IMR-90 (cell line): Measurements from ENCODE around the gene MAGED1. TPM values are rescaled to one million over a fixed set of nuclear protein-coding genes. Genes with fewer than 3 reads are reported as not detected.

Source experiments
- ATAC-seq: fragments of 200-7000 bp; cut with Tn5 transposase; 2 replicates; pipeline ENCODE4 v1.9.1; 2020; ENCODE audit warnings: low read depth, mild to moderate bottlenecking, moderate library complexity
- BruUV-seq: library from RNA; stranded (reverse); fragments of 400-500 nt; replicated peaks from 2 replicates; lab custom pipeline; 2021; lab: Mats Ljungman, UMichigan
- CTCF ChIA-PET: fragments of 300-600 bp; formaldehyde crosslinking; extraction: SDS; loops from one replicate; lab custom pipeline; 2021; ENCODE audit warnings: antibody characterized with exemption; lab: Yijun Ruan, JAX
- POLR2A ChIA-PET: fragments of 300-600 bp; sonication (Branson Sonifier 250); formaldehyde crosslinking; loops from one replicate; lab custom pipeline; 2022; ENCODE audit warnings: antibody characterized with exemption; ENCODE audit not compliant: unreplicated experiment; lab: Charles Lee
- DNase-seq: peaks from one replicate; pipeline ENCODE4 v3.0.0; 2013
- H2AFZ ChIP-seq: replicated peaks from 2 replicates; pipeline ENCODE3; 2013; ENCODE audit warnings: low read length, mild to moderate bottlenecking; ENCODE audit not compliant: poor library complexity
- H2AK5ac ChIP-seq: 2 replicates; pipeline ENCODE4 v1.6.1; 2013; ENCODE audit warnings: low read depth, low read length, inconsistent platforms
- H2AK9ac ChIP-seq: replicated peaks from 2 replicates; pipeline ENCODE3; 2013; ENCODE audit warnings: mild to moderate bottlenecking, low read depth, low read length, moderate library complexity; ENCODE audit not compliant: poor library complexity
- H2BK120ac ChIP-seq: 2 replicates; pipeline ENCODE4 v1.6.1; 2013; ENCODE audit warnings: low read depth, low read length, inconsistent platforms
- H2BK15ac ChIP-seq: 3 replicates; pipeline ENCODE4 v1.6.1; 2013; ENCODE audit warnings: low read depth, low read length, inconsistent platforms
- H2BK20ac ChIP-seq: 2 replicates; pipeline ENCODE4 v1.6.1; 2013; ENCODE audit warnings: low read depth, mild to moderate bottlenecking, inconsistent platforms, low read length, moderate library complexity
- H2BK5ac ChIP-seq: 2 replicates; pipeline ENCODE4 v1.6.1; 2013; ENCODE audit warnings: mild to moderate bottlenecking, low read depth, low read length, inconsistent platforms; ENCODE audit not compliant: poor library complexity, severe bottlenecking
- H3K14ac ChIP-seq: replicated peaks from 2 replicates; pipeline ENCODE4 v1.6.1; 2013; ENCODE audit warnings: low read depth, low read length, inconsistent platforms
- H3K18ac ChIP-seq: 2 replicates; pipeline ENCODE4 v1.6.1; 2013; ENCODE audit warnings: low read depth, low read length, control low read depth
- H3K23ac ChIP-seq: 2 replicates; pipeline ENCODE4 v1.6.1; 2013; ENCODE audit warnings: low read depth, low read length, inconsistent platforms
- H3K27ac ChIP-seq: 2 replicates; pipeline ENCODE4 v1.5.1; 2013; ENCODE audit warnings: mild to moderate bottlenecking, control low read depth, low read length; ENCODE audit not compliant: insufficient read depth
- H3K27me3 ChIP-seq: 2 replicates; pipeline ENCODE4 v1.6.1; 2013; ENCODE audit warnings: low read length; ENCODE audit not compliant: control insufficient read depth, insufficient read depth
- H3K36me3 ChIP-seq: 2 replicates; pipeline ENCODE4 v1.6.1; 2013; ENCODE audit warnings: low read length, mixed read lengths; ENCODE audit not compliant: control insufficient read depth, insufficient read depth
- H3K4ac ChIP-seq: 2 replicates; pipeline ENCODE4 v1.6.1; 2013; ENCODE audit warnings: low read depth, low read length, inconsistent platforms
- H3K4me1 ChIP-seq: 2 replicates; pipeline ENCODE4 v1.6.1; 2013; ENCODE audit warnings: low read length, mixed read lengths; ENCODE audit not compliant: control insufficient read depth, insufficient read depth
- H3K4me2 ChIP-seq: 2 replicates; pipeline ENCODE4 v1.6.1; 2013; ENCODE audit warnings: low read depth, mild to moderate bottlenecking, control low read depth, low read length, moderate library complexity
- H3K4me3 ChIP-seq: 2 replicates; pipeline ENCODE4 v1.5.1; 2013; ENCODE audit warnings: low read depth, mild to moderate bottlenecking, control low read depth, low read length, moderate library complexity; ENCODE audit not compliant: insufficient read depth
- H3K56ac ChIP-seq: 2 replicates; pipeline ENCODE4 v1.6.1; 2013; ENCODE audit warnings: low read length, inconsistent platforms; ENCODE audit not compliant: insufficient read depth; ENCODE audit errors: extremely low read depth
- H3K79me1 ChIP-seq, 2 experiments: 2 replicates each; pipeline ENCODE4 v1.6.1; 2013; ENCODE audit warnings: low read length in 2 of 2, inconsistent platforms in 1 of 2, low read depth in 1 of 2
- H3K9ac ChIP-seq: 2 replicates; pipeline ENCODE4 v1.6.1; 2013; ENCODE audit warnings: low read depth, low read length, control low read depth
- H3K9me1 ChIP-seq: 2 replicates; pipeline ENCODE4 v1.6.1; 2013; ENCODE audit warnings: low read length, inconsistent platforms; ENCODE audit not compliant: insufficient read depth
- H3K9me3 ChIP-seq: 2 replicates; pipeline ENCODE4 v1.6.1; 2013; ENCODE audit warnings: low read length; ENCODE audit not compliant: control insufficient read depth, insufficient read depth
- H4K20me1 ChIP-seq: 2 replicates; pipeline ENCODE4 v1.6.1; 2013; ENCODE audit warnings: low read length, inconsistent platforms; ENCODE audit not compliant: insufficient read depth
- H4K5ac ChIP-seq: 2 replicates; pipeline ENCODE4 v1.6.1; 2013; ENCODE audit warnings: mild to moderate bottlenecking, low read depth, low read length, control low read depth
- H4K8ac ChIP-seq, 2 experiments: 2 replicates each; pipeline ENCODE4 v1.6.1; 2013; ENCODE audit warnings: low read depth in 2 of 2, low read length in 2 of 2, control low read depth in 1 of 2, inconsistent platforms in 1 of 2
- H4K91ac ChIP-seq: 2 replicates; pipeline ENCODE4 v1.6.1; 2013; ENCODE audit warnings: low read depth, low read length, inconsistent platforms; ENCODE audit not compliant: insufficient read depth
- CHD1 ChIP-seq: IDR thresholded peaks from 2 replicates; pipeline ENCODE4 v1.6.1; 2012; ENCODE audit warnings: low read depth, low read length, improper control_type of control experiment
- FOS ChIP-seq: fragments of 150-350 bp; IDR thresholded peaks from 2 replicates; pipeline ENCODE4 v1.6.1; 2016; ENCODE audit warnings: low read depth, low read length
- MAFK ChIP-seq: IDR thresholded peaks from 2 replicates; pipeline ENCODE4 v1.6.1; 2012; ENCODE audit warnings: low read depth, low read length, improper control_type of control experiment
- MXI1 ChIP-seq: IDR thresholded peaks from 2 replicates; pipeline ENCODE4 v1.6.1; 2012; ENCODE audit warnings: low read depth, mild to moderate bottlenecking, low read length, moderate library complexity, borderline replicate concordance
- RAD21 ChIP-seq: IDR thresholded peaks from 2 replicates; pipeline ENCODE4 v1.6.1; 2012; ENCODE audit warnings: low read length, improper control_type of control experiment
- RCOR1 ChIP-seq: IDR thresholded peaks from 2 replicates; pipeline ENCODE4 v1.6.1; 2012; ENCODE audit warnings: mild to moderate bottlenecking, low read length, improper control_type of control experiment; ENCODE audit not compliant: insufficient replicate concordance
- USF2 ChIP-seq: fragments of 150-350 bp; IDR thresholded peaks from 2 replicates; pipeline ENCODE4 v1.6.1; 2017; ENCODE audit warnings: mild to moderate bottlenecking, antibody characterized with exemption, low read length, low read depth
- WGBS, 2 experiments: methylation state at CpG; one replicate each; pipeline versions ENCODE4 v1.1.5 to v1.1.7; 2013; ENCODE audit warnings: missing lambda C conversion rate in 2 of 2; ENCODE audit not compliant: insufficient read length in 1 of 2; ENCODE audit errors: extremely low coverage in 2 of 2; 5-methylcytosine and 5-hydroxymethylcytosine counted together
- dilution Hi-C: fragments of 300-500 bp; cut with HindIII; formaldehyde crosslinking; loops from one replicate; pipeline ENCODE4 v1.14.3; 2018; ENCODE audit warnings: low sequenced_read_pairs; ENCODE audit not compliant: unreplicated experiment
- in situ Hi-C: fragments of 300-500 bp; cut with MboI; formaldehyde crosslinking; loops from 3 replicates; pipeline ENCODE4 v1.14.3; 2019; ENCODE audit warnings: low sequenced_read_pairs, inconsistent platforms, mixed read lengths
- intact Hi-C: fragments of 100-400 bp; cut with micrococcal nuclease; formaldehyde crosslinking; loops from 2 replicates; pipeline ENCODE4 v1.10.0; 2022
- polyA plus RNA-seq, 3 experiments: library from polyadenylated mRNA; depleted of rRNA; stranded (reverse); fragments of >200 nt; gene quantifications; 2 replicates each; pipeline ENCODE4 v1.2.3, GENCODE V29; 2012; ENCODE audit warnings: low replicate concordance in 1 of 3
- total RNA-seq: library from RNA; depleted of rRNA; stranded (reverse); fragments of >200 nt; gene quantifications from 2 replicates; pipeline ENCODE4 v1.2.3, GENCODE V29; 2012
- TF ChIP-seq, protein P1 (sequence below): fragments of 150-350 bp; IDR thresholded peaks from 2 replicates; pipeline ENCODE4 v1.6.1; 2016; ENCODE audit warnings: low read depth, mild to moderate bottlenecking, low read length, moderate library complexity, borderline replicate concordance
- TF ChIP-seq, protein P2 (sequence below): conservative IDR thresholded peaks from 2 replicates; pipeline ENCODE4 v1.5.1; 2012; ENCODE audit warnings: mild to moderate bottlenecking, low read depth, low read length, improper control_type of control experiment

MAGED1 gene
- total and polyA plus RNA-seq, 2 of the 4 experiments (the other 2 are of a cell fraction): 484 to 552 TPM

GRCh38 chrX:51853251-51853650 lies 40.2 kb upstream of the MAGED1 start:
- Histone ChIP-seq H3K18ac (no peak overlapping the region), H3K27ac (no peak overlapping the region), H2AK9ac (no peak overlapping the region), H3K56ac (no peak overlapping the region), H2BK20ac (no peak overlapping the region), H3K9ac (no peak overlapping the region), H3K4ac (no peak overlapping the region), H3K14ac (no peak overlapping the region), H3K9me1 (no peaks in the 10 kb centered on the region), H3K27me3 (no peaks in the 10 kb centered on the region; the same call in 1 of the 2 replicates), H3K9me3 (peaks cover 6% of the 10 kb centered on the region; the same call in 1 of the 2 replicates), H2AK5ac (no peak overlapping the region), H2BK15ac (no peak overlapping the region), H3K23ac (no peak overlapping the region), H2BK120ac (no peak overlapping the region), H3K36me3 (no peaks in the 10 kb centered on the region), H4K20me1 (0 out of 2 replicates have a peak, but pooled peaks cover 4% of the 10 kb centered on the region), H3K4me2 (no peak overlapping the region), H3K79me1 (peaks cover 0 to 3% of the 10 kb centered on the region in 2 experiments; a peak in 3 of 4 replicates), H4K8ac (no peak overlapping the region), H2AFZ (no peak overlapping the region), H4K5ac (no peak overlapping the region), H2BK5ac (no peak overlapping the region), H3K4me3 (no peak overlapping the region), H3K4me1 (no peaks in the 10 kb centered on the region), H4K91ac (no peak overlapping the region)
- dilution Hi-C loops: no loop called here
- ChIA-PET POLR2A (no interaction called here), CTCF (interaction anchor here (0.7 kb wide), 1 partner anchor 15 kb away, joined by 3 read pairs; no protein-coding TSS in a partner anchor)
- TF ChIP-seq RCOR1: no peak
- TF ChIP-seq CHD1: no peak
- no peak for TF ChIP-seq MXI1
- TF ChIP-seq, protein P1, sequence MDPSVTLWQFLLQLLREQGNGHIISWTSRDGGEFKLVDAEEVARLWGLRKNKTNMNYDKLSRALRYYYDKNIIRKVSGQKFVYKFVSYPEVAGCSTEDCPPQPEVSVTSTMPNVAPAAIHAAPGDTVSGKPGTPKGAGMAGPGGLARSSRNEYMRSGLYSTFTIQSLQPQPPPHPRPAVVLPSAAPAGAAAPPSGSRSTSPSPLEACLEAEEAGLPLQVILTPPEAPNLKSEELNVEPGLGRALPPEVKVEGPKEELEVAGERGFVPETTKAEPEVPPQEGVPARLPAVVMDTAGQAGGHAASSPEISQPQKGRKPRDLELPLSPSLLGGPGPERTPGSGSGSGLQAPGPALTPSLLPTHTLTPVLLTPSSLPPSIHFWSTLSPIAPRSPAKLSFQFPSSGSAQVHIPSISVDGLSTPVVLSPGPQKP: no peak
- TF ChIP-seq, protein P2, sequence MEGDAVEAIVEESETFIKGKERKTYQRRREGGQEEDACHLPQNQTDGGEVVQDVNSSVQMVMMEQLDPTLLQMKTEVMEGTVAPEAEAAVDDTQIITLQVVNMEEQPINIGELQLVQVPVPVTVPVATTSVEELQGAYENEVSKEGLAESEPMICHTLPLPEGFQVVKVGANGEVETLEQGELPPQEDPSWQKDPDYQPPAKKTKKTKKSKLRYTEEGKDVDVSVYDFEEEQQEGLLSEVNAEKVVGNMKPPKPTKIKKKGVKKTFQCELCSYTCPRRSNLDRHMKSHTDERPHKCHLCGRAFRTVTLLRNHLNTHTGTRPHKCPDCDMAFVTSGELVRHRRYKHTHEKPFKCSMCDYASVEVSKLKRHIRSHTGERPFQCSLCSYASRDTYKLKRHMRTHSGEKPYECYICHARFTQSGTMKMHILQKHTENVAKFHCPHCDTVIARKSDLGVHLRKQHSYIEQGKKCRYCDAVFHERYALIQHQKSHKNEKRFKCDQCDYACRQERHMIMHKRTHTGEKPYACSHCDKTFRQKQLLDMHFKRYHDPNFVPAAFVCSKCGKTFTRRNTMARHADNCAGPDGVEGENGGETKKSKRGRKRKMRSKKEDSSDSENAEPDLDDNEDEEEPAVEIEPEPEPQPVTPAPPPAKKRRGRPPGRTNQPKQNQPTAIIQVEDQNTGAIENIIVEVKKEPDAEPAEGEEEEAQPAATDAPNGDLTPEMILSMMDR: no peak
- no peak for TF ChIP-seq RAD21
- TF ChIP-seq USF2: no peak
- TF ChIP-seq FOS: no peak
- TF ChIP-seq MAFK: no peak
- no peak for DNase-seq
- ATAC-seq: no peak
- WGBS, 2 experiments: no CpG with 5 or more reads among the region's 1 CpG
- BruUV-seq: no TSS peak
- in situ Hi-C loops: no loop called here
- intact Hi-C loops: no loop called here
